Mucosa of descending colon (tissue), 3 donors: ENCODE measurements around the gene WWP2. TPM values are rescaled to one million over a fixed set of nuclear protein-coding genes. Genes with fewer than 3 reads are reported as not detected.

ENCODE experiments used
- ATAC-seq: fragments of 200-7000 bp; cut with Tn5 transposase; one replicate; pipeline ENCODE4 v1.9.1; 2020; ENCODE audit warnings: mild to moderate bottlenecking, moderate library complexity
- DNase-seq, 3 donors: peaks; one replicate each; pipeline ENCODE4 v3.0.0-alpha.2; 2020
- H3K36me3 ChIP-seq: fragments of 200-600 bp; one replicate; pipeline ENCODE4 v1.8.0; 2021; ENCODE audit warnings: low read depth, mild to moderate bottlenecking
- H3K4me1 ChIP-seq: fragments of 200-600 bp; one replicate; pipeline ENCODE4 v1.8.0; 2021; ENCODE audit warnings: low read depth, mild to moderate bottlenecking
- H3K4me3 ChIP-seq: fragments of 200-600 bp; one replicate; pipeline ENCODE4 v1.8.0; 2021; ENCODE audit warnings: mild to moderate bottlenecking
- H3K9me3 ChIP-seq: fragments of 200-600 bp; one replicate; pipeline ENCODE4 v1.8.0; 2021; ENCODE audit warnings: mild to moderate bottlenecking
- intact Hi-C, 2 donors: fragments of 100-400 bp; cut with DNase I in 1 of 2; cut with micrococcal nuclease in 1 of 2; formaldehyde crosslinking; loops; one replicate each; pipeline versions ENCODE4 v1.11.0 to v1.11.1; 2022; cut with DNase I, micrococcal nuclease
- total RNA-seq, 3 donors: library from RNA; stranded (reverse); fragmentation: NEBNext Ultra II Directional in 2 of 3; extraction: Animal tissue kit (Norgen Biotek cat#: 25700) in 2 of 3; gene quantifications; one replicate each; pipeline versions ENCODE4 v1.2.1 to v1.2.4, GENCODE V29; 2021 to 2023
- TF ChIP-seq, protein P1 (sequence below): fragments of 200-600 bp; IDR thresholded peaks from one replicate; pipeline ENCODE4 v1.8.0; 2022; ENCODE audit warnings: antibody characterized with exemption, mild to moderate bottlenecking
- donor health status: DM: no; HTN: no; CAD: no; lungs with moderate emphysema.
- donor health status: DM: no; HTN: no; CAD: no.
- donor health status: DM: no; HTN: yes; CAD: no.

The WWP2 gene
- total RNA-seq, 3 donors from 2014 or later: 70.2 to 110 (median 94.2) TPM

GRCh38 chr16:69924777-69925191 is 162.7 kb downstream of the WWP2 start:
- DNase-seq (no peak), ATAC-seq (no peak)
- no peak overlapping the region for H3K4me3 ChIP-seq
- TF ChIP-seq, protein P1, sequence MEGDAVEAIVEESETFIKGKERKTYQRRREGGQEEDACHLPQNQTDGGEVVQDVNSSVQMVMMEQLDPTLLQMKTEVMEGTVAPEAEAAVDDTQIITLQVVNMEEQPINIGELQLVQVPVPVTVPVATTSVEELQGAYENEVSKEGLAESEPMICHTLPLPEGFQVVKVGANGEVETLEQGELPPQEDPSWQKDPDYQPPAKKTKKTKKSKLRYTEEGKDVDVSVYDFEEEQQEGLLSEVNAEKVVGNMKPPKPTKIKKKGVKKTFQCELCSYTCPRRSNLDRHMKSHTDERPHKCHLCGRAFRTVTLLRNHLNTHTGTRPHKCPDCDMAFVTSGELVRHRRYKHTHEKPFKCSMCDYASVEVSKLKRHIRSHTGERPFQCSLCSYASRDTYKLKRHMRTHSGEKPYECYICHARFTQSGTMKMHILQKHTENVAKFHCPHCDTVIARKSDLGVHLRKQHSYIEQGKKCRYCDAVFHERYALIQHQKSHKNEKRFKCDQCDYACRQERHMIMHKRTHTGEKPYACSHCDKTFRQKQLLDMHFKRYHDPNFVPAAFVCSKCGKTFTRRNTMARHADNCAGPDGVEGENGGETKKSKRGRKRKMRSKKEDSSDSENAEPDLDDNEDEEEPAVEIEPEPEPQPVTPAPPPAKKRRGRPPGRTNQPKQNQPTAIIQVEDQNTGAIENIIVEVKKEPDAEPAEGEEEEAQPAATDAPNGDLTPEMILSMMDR: no peak
- intact Hi-C loops: loop anchor here in 1 of 2 donors (5.0 kb wide), 1 partner anchor 127 kb away; no protein-coding TSS in a partner anchor
- H3K36me3 ChIP-seq: no peaks in the 10 kb centered on the region
- H3K9me3 ChIP-seq: no peaks in the 10 kb centered on the region
- no peaks in the 10 kb centered on the region for H3K4me1 ChIP-seq

- Histone ChIP-seq H3K4me3 (no peak overlapping the region), H3K36me3 (no peaks in the 10 kb centered on the region), H3K9me3 (no peaks in the 10 kb centered on the region), H3K4me1 (no peaks in the 10 kb centered on the region)
- intact Hi-C loops: loop anchor here in 1 of 2 donors (5.0 kb wide), 1 partner anchor 128 kb away; no protein-coding TSS in a partner anchor
- DNase-seq (no peak), ATAC-seq (no peak)
- TF ChIP-seq, protein P1: no peak
Measured at GRCh38 chr16:69925311-69925710, 163.2 kb downstream of the WWP2 start.

DNA sequence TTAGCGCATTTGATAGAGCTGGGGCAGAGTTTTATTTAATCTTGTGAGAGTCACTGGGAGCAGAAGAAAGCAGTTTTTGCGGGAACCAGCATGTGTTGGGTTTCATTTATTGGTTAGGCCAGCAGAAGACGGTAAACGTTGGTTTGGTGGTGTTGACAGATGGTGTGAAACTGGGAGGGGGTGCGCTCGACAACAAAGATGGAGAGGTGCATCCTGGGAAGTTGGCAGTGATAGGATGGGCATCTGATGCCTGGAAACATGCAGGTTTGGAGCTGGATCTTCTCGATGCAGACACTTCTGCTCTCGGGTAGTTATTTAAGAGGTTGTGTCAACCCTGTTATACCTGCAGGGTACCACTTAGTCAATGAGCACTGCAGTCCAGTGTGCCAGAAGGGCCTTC is 164.1 kb downstream of the WWP2 start:
- no peak for DNase-seq
- no peak for ATAC-seq
- no peak overlapping the region for H3K4me3 ChIP-seq
- H3K4me1 ChIP-seq: no peaks in the 10 kb centered on the region
- H3K36me3 ChIP-seq: no peaks in the 10 kb centered on the region
- H3K9me3 ChIP-seq: no peaks in the 10 kb centered on the region
- TF ChIP-seq, protein P1: no peak
- intact Hi-C loops: loop anchor here in 1 of 2 donors (5.0 kb wide), 1 partner anchor 129 kb away; no protein-coding TSS in a partner anchor

GRCh38 chr16:69927056-69927757 is 165.1 kb downstream of the WWP2 start:
- no peaks in the 10 kb centered on the region for H3K9me3 ChIP-seq
- no peak overlapping the region for H3K4me3 ChIP-seq
- ATAC-seq: no peak
- intact Hi-C loops: loop anchor here in 1 of 2 donors (5.0 kb wide), 1 partner anchor 130 kb away; no protein-coding TSS in a partner anchor
- DNase-seq: no peak
- H3K4me1 ChIP-seq: no peaks in the 10 kb centered on the region
- no peaks in the 10 kb centered on the region for H3K36me3 ChIP-seq
- TF ChIP-seq, protein P1: no peak

- no peak for ATAC-seq
- intact Hi-C loops: loop anchor here in 1 of 2 donors (5.0 kb wide), 1 partner anchor 132 kb away; no protein-coding TSS in a partner anchor
- no peaks in the 10 kb centered on the region for H3K9me3 ChIP-seq
Measured at GRCh38 chr16:69928856-69929400, 166.8 kb downstream of the WWP2 start.

More at GRCh38 chr16:69928856-69929400, 166.8 kb downstream of the WWP2 start:
- no peak for DNase-seq
- Histone ChIP-seq H3K36me3 (no peaks in the 10 kb centered on the region), H3K4me1 (no peaks in the 10 kb centered on the region), H3K4me3 (no peak overlapping the region)
- TF ChIP-seq, protein P1: no peak
